SK-N-SH (cell line): ENCODE results near the gene ARCN1. TPM values are rescaled to one million over a fixed set of nuclear protein-coding genes. Genes with fewer than 3 reads are reported as not detected.

Source experiments
- CTCF ChIA-PET: fragments of 300-600, 350-600 bp; formaldehyde crosslinking; extraction: SDS; loops from one replicate; lab custom pipeline; 2021; lab: Yijun Ruan, JAX
- POLR2A ChIA-PET: fragments of 350-600 bp; sonication (Branson Sonifier 250); formaldehyde crosslinking; extraction: SDS; loops from one replicate; lab custom pipeline; 2020; ENCODE audit warnings: antibody characterized with exemption, inconsistent platforms; lab: Yijun Ruan, JAX
- DNase-seq: peaks from one replicate; pipeline ENCODE4 v3.0.0; 2012
- H2AFZ ChIP-seq: fragments of 200-600 bp; sonication (generic); 2 replicates; pipeline ENCODE4 v1.8.1; 2016; ENCODE audit warnings: antibody characterized with exemption, mild to moderate bottlenecking, low read depth
- H3F3A ChIP-seq: fragments of 200-600 bp; sonication (generic); replicated peaks from 2 replicates; pipeline ENCODE3; 2016; ENCODE audit warnings: antibody characterized with exemption, mild to moderate bottlenecking; ENCODE audit not compliant: insufficient read depth
- H3K27ac ChIP-seq, 2 experiments: fragments of 200-500 bp in 1 of 2; fragments of 200-600 bp in 1 of 2; sonication (Bioruptor generic) in 1 of 2; sonication (generic), shearing (Covaris generic) in 1 of 2; 2 replicates each; pipeline versions ENCODE4 v1.5.1 to v1.6.1; 2014 to 2016; ENCODE audit warnings: low read depth in 2 of 2, inconsistent platforms in 1 of 2, low read length in 1 of 2, mild to moderate bottlenecking in 1 of 2, mixed read lengths in 1 of 2
- H3K27me3 ChIP-seq: fragments of 200-600 bp; sonication (generic), shearing (Covaris generic); 2 replicates; pipeline ENCODE4 v1.6.1; 2016; ENCODE audit warnings: mixed run types; ENCODE audit not compliant: insufficient read depth
- H3K36me3 ChIP-seq, 2 experiments: fragments of 200-500 bp in 1 of 2; fragments of 200-600 bp in 1 of 2; sonication (Bioruptor generic) in 1 of 2; sonication (generic) in 1 of 2; replicated peaks in 1 of 2; 2 replicates each; pipeline versions ENCODE3 to v1.5.1; 2014 to 2016; ENCODE audit warnings: low read length in 1 of 2, mild to moderate bottlenecking in 1 of 2; ENCODE audit not compliant: insufficient read depth in 2 of 2, control insufficient read depth in 1 of 2
- H3K4me1 ChIP-seq, 2 experiments: fragments of 200-500 bp in 1 of 2; fragments of 200-600 bp in 1 of 2; sonication (Bioruptor generic) in 1 of 2; sonication (generic), shearing (Covaris generic) in 1 of 2; 2 replicates each; pipeline versions ENCODE4 v1.5.1 to v1.6.1; 2014 to 2016; ENCODE audit warnings: low read depth in 1 of 2, low read length in 1 of 2, mixed run types in 1 of 2; ENCODE audit not compliant: insufficient read depth in 2 of 2, control insufficient read depth in 1 of 2
- H3K4me2 ChIP-seq: fragments of 200-600 bp; sonication (generic), shearing (Covaris generic); 2 replicates; pipeline ENCODE4 v1.6.1; 2017; ENCODE audit warnings: mixed run types
- H3K4me3 ChIP-seq, 2 experiments: fragments of 200-500 bp in 1 of 2; fragments of 200-600 bp in 1 of 2; sonication (Bioruptor generic) in 1 of 2; sonication (generic), shearing (Covaris generic) in 1 of 2; 2 replicates each; pipeline versions ENCODE4 v1.5.1 to v1.8.1; 2014 to 2016; ENCODE audit warnings: low read depth in 2 of 2, inconsistent platforms in 1 of 2, low read length in 1 of 2, mild to moderate bottlenecking in 1 of 2, mixed read lengths in 1 of 2, moderate library complexity in 1 of 2
- H3K79me2 ChIP-seq: fragments of 200-600 bp; sonication (generic); 2 replicates; pipeline ENCODE4 v1.8.1; 2017; ENCODE audit warnings: mild to moderate bottlenecking; ENCODE audit not compliant: insufficient read depth
- H3K9ac ChIP-seq: fragments of 200-600 bp; sonication (generic); 2 replicates; pipeline ENCODE4 v1.6.1; 2017; ENCODE audit warnings: mixed run types
- H3K9me2 ChIP-seq: fragments of 200-600 bp; sonication (generic); 2 replicates; pipeline ENCODE4 v1.6.1; 2017; ENCODE audit warnings: mixed run types
- H3K9me3 ChIP-seq: fragments of 200-600 bp; sonication (generic); 2 replicates; pipeline ENCODE4 v1.6.1; 2017; ENCODE audit warnings: mixed run types, mild to moderate bottlenecking, moderate library complexity
- H4K20me1 ChIP-seq: fragments of 200-600 bp; sonication (generic); 2 replicates; pipeline ENCODE4 v1.6.1; 2017; ENCODE audit warnings: mild to moderate bottlenecking, mixed run types; ENCODE audit not compliant: insufficient read depth
- ELF1 ChIP-seq: IDR thresholded peaks from 2 replicates; pipeline ENCODE4 v1.4.0; 2012
- IRF3 ChIP-seq: fragments of 150-350 bp; IDR thresholded peaks from 2 replicates; pipeline ENCODE4 v1.6.1; 2016; ENCODE audit warnings: mild to moderate bottlenecking, low read depth, low read length
- MEF2A ChIP-seq: IDR thresholded peaks from 2 replicates; pipeline ENCODE4 v1.4.0; 2012; ENCODE audit warnings: low read depth, borderline replicate concordance
- NFIC ChIP-seq: IDR thresholded peaks from 2 replicates; pipeline ENCODE4 v1.4.0; 2012; ENCODE audit warnings: borderline replicate concordance
- PBX3 ChIP-seq: IDR thresholded peaks from 2 replicates; pipeline ENCODE4; 2012
- RCOR1 ChIP-seq: fragments of 150-350 bp; IDR thresholded peaks from 2 replicates; pipeline ENCODE4 v1.6.1; 2017; ENCODE audit warnings: antibody characterized with exemption, low read length
- TAF1 ChIP-seq: IDR thresholded peaks from 2 replicates; pipeline ENCODE4 v1.6.1; 2012; ENCODE audit warnings: low read depth, mild to moderate bottlenecking, low read length, moderate library complexity, borderline replicate concordance
- TCF12 ChIP-seq: IDR thresholded peaks from 2 replicates; pipeline ENCODE4 v1.4.0; 2012
- ZBTB33 ChIP-seq: IDR thresholded peaks from 2 replicates; pipeline ENCODE4 v1.4.0; 2012; ENCODE audit warnings: low read depth, borderline replicate concordance
- WGBS: methylation state at CpG from one replicate; pipeline ENCODE4 v1.1.6; 2017; ENCODE audit warnings: low lambda C conversion rate; 5-methylcytosine and 5-hydroxymethylcytosine counted together
- polyA plus RNA-seq, 3 experiments: library from polyadenylated mRNA; depleted of rRNA; stranded (reverse); fragments of >200 nt; gene quantifications; 2 replicates each; pipeline ENCODE4 v1.2.3, GENCODE V29; 2012

Gene ARCN1
- polyA plus RNA-seq, 1 of the 3 experiments (the other 2 are of a cell fraction), result 128 TPM

GRCh38 chr11:118632577-118633318 is 60.5 kb downstream of the ARCN1 start:
- POLR2A ChIA-PET, result interaction anchor here (1.4 kb wide), 1 partner anchor 10 kb away, joined by 7 read pairs; no protein-coding TSS in a partner anchor

More at GRCh38 chr11:118632577-118633318, 60.5 kb downstream of the ARCN1 start:
- TF ChIP-seq TCF12, result no peak
- no peak for TF ChIP-seq ELF1
- no peak for TF ChIP-seq PBX3
- TF ChIP-seq MEF2A, result no peak
- TF ChIP-seq ZBTB33, result no peak
- TF ChIP-seq NFIC, result no peak
- TF ChIP-seq TAF1, result no peak
- TF ChIP-seq RCOR1, result no peak
- no peak for TF ChIP-seq IRF3
- peaks cover 53 to 84% of the 10 kb centered on the region in 2 experiments for H3K36me3 ChIP-seq
- 92% methylated on average over 6 of the region's 9 CpGs for WGBS
- no peak overlapping the region for H2AFZ ChIP-seq
- H3F3A ChIP-seq, result peaks cover 6% of the 10 kb centered on the region
- H3K27me3 ChIP-seq, result no peaks in the 10 kb centered on the region
- peaks cover 68% of the 10 kb centered on the region for H3K79me2 ChIP-seq
- no peaks in the 10 kb centered on the region for H3K9me2 ChIP-seq
- peaks cover 71% of the 10 kb centered on the region for H4K20me1 ChIP-seq
- H3K4me3 ChIP-seq, result no peak overlapping the region
- no peak overlapping the region for H3K9ac ChIP-seq
- peak overlapping the region in 1 of 2 experiments; percentile 40; a peak in 1 of 4 replicates for H3K27ac ChIP-seq
- H3K9me3 ChIP-seq, result no peaks in the 10 kb centered on the region
- peak overlapping the region; percentile 33; the same call in 1 of the 2 replicates for H3K4me2 ChIP-seq
- DNase-seq, result no peak
- peaks cover 8 to 9% of the 10 kb centered on the region in 2 experiments; a peak in 2 of 4 replicates for H3K4me1 ChIP-seq
- CTCF ChIA-PET, result interaction anchor here (0.6 to 4.6 kb wide), 4 partner anchors 13 to 311 kb away, joined by 3 to 20 read pairs (median 6); no protein-coding TSS in a partner anchor
